Measurements from ENCODE around the gene DST. TPM values are rescaled to one million over a fixed set of nuclear protein-coding genes. Genes with fewer than 3 reads are reported as not detected.

The DST gene
- total RNA-seq, 1 experiment from 2014 or later, result 132 TPM

DNA sequence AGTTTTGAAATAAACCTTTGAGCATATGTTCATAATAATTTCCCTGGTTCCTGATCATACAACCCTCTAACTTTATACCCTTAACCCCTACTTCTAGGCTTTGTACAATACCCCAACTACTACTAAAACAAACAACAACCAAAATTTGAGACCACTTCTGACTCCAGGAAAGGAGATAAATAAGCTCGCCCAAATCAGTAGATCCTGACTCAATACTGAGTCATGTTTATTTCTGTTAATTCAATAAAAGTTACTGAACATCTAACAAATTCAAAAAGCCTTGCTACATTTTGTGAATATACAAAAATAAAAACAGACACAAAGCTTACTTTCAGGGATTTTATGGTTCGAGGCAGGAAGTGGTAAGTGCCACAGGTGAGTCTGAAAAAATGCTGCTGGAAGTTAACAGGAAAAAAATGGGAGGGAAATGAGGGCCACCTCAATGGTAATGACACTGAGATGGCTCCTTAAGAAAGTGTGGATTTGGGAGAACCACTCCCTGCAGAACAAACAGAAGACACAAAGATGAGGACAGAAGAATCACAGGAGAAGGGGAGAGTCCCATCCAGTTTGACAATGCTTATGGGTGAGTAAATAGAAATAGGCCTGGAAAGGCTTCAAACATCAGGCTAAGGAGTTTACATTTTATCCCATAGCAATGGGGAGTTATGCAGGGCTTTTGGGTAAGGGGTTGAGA is 63.4 kb downstream of the DST start (continued):
- TF ChIP-seq GABPB1 (CRISPR knock-in tag; IDR thresholded peaks at IDR 0.05) (no peak), SMAD4 (CRISPR knock-in tag; IDR thresholded peaks at IDR 0.05) (no peak), ZNF317 (CRISPR knock-in tag; IDR thresholded peaks at IDR 0.05; ENCODE audit: borderline replicate concordance, low read depth) (no peak)
- TF ChIP-seq, protein P1, sequence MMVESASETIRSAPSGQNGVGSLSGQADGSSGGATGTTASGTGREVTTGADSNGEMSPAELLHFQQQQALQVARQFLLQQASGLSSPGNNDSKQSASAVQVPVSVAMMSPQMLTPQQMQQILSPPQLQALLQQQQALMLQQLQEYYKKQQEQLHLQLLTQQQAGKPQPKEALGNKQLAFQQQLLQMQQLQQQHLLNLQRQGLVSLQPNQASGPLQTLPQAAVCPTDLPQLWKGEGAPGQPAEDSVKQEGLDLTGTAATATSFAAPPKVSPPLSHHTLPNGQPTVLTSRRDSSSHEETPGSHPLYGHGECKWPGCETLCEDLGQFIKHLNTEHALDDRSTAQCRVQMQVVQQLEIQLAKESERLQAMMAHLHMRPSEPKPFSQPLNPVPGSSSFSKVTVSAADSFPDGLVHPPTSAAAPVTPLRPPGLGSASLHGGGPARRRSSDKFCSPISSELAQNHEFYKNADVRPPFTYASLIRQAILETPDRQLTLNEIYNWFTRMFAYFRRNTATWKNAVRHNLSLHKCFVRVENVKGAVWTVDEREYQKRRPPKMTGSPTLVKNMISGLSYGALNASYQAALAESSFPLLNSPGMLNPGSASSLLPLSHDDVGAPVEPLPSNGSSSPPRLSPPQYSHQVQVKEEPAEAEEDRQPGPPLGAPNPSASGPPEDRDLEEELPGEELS (CRISPR knock-in tag; IDR thresholded peaks at IDR 0.05), result no peak

DNA sequence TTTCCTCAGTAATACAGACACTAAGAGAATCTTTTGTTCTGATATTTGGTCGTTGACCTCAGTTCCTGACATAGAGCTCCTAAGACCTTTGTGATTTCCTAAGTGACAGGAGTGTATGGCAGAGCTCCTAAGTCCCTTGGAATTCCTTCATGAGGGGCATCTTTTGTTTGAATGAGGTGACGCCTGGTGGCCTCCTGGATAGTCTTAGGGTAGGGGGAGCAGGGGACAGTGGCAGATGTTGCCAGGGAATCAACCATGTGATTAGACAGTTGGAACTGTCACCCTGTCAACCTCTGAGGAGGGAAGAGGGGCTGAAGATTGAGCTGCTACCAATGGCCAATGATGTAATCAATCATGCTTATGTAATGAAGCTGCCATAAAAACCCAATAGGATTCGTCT is 67.0 kb downstream of the DST start:
- Mint-ChIP-seq H3K9me3 (peaks cover 3% of the 10 kb centered on the region; the same call in 1 of the 2 replicates), H3K27ac (no peak overlapping the region)
- no peak for ATAC-seq
- TF ChIP-seq TEAD4 (CRISPR knock-in tag; IDR thresholded peaks at IDR 0.05), result no peak
- TF ChIP-seq, protein P2, sequence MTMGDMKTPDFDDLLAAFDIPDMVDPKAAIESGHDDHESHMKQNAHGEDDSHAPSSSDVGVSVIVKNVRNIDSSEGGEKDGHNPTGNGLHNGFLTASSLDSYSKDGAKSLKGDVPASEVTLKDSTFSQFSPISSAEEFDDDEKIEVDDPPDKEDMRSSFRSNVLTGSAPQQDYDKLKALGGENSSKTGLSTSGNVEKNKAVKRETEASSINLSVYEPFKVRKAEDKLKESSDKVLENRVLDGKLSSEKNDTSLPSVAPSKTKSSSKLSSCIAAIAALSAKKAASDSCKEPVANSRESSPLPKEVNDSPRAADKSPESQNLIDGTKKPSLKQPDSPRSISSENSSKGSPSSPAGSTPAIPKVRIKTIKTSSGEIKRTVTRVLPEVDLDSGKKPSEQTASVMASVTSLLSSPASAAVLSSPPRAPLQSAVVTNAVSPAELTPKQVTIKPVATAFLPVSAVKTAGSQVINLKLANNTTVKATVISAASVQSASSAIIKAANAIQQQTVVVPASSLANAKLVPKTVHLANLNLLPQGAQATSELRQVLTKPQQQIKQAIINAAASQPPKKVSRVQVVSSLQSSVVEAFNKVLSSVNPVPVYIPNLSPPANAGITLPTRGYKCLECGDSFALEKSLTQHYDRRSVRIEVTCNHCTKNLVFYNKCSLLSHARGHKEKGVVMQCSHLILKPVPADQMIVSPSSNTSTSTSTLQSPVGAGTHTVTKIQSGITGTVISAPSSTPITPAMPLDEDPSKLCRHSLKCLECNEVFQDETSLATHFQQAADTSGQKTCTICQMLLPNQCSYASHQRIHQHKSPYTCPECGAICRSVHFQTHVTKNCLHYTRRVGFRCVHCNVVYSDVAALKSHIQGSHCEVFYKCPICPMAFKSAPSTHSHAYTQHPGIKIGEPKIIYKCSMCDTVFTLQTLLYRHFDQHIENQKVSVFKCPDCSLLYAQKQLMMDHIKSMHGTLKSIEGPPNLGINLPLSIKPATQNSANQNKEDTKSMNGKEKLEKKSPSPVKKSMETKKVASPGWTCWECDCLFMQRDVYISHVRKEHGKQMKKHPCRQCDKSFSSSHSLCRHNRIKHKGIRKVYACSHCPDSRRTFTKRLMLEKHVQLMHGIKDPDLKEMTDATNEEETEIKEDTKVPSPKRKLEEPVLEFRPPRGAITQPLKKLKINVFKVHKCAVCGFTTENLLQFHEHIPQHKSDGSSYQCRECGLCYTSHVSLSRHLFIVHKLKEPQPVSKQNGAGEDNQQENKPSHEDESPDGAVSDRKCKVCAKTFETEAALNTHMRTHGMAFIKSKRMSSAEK (CRISPR knock-in tag; IDR thresholded peaks at IDR 0.05; ENCODE audit: borderline replicate concordance), result no peak
- no peak for TF ChIP-seq TCF7 (CRISPR knock-in tag; IDR thresholded peaks at IDR 0.05; ENCODE audit: low read depth)
- TF ChIP-seq, protein P3, sequence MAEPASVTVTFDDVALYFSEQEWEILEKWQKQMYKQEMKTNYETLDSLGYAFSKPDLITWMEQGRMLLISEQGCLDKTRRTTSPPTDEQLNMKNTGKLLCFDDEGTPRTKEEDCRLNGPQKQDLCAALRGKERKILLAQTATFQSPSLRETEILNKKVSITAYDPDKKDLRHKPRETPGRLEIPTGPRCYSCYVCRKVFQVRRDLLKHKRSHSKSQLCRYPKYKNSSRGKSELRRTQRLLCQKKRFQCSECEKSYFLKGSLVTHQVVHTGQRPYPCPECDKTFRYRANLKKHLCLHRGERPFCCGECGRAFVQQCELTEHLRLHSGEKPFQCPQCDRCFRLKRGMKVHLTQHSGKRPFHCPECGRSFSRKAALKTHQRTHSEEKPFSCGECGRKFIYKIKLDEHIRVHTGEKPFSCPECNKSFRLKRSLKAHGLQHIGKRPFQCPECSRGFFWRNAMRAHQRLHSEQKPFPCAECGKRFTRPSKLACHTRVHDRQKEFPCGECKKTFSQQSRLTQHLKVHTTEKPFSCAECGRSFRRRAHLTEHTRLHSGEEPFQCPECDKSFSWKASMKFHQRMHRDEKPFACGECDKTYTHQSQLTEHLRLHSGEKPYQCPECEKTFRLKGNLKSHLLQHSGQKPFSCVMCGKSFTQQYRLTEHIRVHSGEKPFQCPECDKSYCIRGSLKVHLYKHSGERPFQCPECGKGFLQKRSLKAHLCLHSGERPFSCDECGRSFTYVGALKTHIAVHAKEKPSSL (CRISPR knock-in tag; conservative IDR thresholded peaks at IDR 0.05), result no peak
- TF ChIP-seq, protein P4, sequence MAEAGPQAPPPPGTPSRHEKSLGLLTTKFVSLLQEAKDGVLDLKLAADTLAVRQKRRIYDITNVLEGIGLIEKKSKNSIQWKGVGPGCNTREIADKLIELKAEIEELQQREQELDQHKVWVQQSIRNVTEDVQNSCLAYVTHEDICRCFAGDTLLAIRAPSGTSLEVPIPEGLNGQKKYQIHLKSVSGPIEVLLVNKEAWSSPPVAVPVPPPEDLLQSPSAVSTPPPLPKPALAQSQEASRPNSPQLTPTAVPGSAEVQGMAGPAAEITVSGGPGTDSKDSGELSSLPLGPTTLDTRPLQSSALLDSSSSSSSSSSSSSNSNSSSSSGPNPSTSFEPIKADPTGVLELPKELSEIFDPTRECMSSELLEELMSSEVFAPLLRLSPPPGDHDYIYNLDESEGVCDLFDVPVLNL (CRISPR knock-in tag; IDR thresholded peaks at IDR 0.05; ENCODE audit: borderline replicate concordance, low read depth), result no peak
- no peak for TF ChIP-seq NR2C2 (CRISPR knock-in tag; IDR thresholded peaks at IDR 0.05)
- TF ChIP-seq NR3C1 (CRISPR knock-in tag; conservative IDR thresholded peaks at IDR 0.05; ENCODE audit: low read depth), result no peak
- no peak for TF ChIP-seq ZNF121 (CRISPR knock-in tag; IDR thresholded peaks at IDR 0.05)
- TF ChIP-seq, protein P5, sequence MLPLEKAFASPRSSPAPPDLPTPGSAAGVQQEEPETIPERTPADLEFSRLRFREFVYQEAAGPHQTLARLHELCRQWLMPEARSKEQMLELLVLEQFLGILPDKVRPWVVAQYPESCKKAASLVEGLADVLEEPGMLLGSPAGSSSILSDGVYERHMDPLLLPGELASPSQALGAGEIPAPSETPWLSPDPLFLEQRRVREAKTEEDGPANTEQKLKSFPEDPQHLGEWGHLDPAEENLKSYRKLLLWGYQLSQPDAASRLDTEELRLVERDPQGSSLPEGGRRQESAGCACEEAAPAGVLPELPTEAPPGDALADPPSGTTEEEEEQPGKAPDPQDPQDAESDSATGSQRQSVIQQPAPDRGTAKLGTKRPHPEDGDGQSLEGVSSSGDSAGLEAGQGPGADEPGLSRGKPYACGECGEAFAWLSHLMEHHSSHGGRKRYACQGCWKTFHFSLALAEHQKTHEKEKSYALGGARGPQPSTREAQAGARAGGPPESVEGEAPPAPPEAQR (CRISPR knock-in tag; IDR thresholded peaks at IDR 0.05), result no peak
- TF ChIP-seq NR1H2 (CRISPR knock-in tag; IDR thresholded peaks at IDR 0.05), result no peak
- TF ChIP-seq, protein P6, sequence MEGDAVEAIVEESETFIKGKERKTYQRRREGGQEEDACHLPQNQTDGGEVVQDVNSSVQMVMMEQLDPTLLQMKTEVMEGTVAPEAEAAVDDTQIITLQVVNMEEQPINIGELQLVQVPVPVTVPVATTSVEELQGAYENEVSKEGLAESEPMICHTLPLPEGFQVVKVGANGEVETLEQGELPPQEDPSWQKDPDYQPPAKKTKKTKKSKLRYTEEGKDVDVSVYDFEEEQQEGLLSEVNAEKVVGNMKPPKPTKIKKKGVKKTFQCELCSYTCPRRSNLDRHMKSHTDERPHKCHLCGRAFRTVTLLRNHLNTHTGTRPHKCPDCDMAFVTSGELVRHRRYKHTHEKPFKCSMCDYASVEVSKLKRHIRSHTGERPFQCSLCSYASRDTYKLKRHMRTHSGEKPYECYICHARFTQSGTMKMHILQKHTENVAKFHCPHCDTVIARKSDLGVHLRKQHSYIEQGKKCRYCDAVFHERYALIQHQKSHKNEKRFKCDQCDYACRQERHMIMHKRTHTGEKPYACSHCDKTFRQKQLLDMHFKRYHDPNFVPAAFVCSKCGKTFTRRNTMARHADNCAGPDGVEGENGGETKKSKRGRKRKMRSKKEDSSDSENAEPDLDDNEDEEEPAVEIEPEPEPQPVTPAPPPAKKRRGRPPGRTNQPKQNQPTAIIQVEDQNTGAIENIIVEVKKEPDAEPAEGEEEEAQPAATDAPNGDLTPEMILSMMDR (IDR thresholded peaks at IDR 0.05), result no peak
- TF ChIP-seq, protein P7, sequence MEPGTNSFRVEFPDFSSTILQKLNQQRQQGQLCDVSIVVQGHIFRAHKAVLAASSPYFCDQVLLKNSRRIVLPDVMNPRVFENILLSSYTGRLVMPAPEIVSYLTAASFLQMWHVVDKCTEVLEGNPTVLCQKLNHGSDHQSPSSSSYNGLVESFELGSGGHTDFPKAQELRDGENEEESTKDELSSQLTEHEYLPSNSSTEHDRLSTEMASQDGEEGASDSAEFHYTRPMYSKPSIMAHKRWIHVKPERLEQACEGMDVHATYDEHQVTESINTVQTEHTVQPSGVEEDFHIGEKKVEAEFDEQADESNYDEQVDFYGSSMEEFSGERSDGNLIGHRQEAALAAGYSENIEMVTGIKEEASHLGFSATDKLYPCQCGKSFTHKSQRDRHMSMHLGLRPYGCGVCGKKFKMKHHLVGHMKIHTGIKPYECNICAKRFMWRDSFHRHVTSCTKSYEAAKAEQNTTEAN (CRISPR knock-in tag; IDR thresholded peaks at IDR 0.05), result no peak
- TF ChIP-seq, protein P8, sequence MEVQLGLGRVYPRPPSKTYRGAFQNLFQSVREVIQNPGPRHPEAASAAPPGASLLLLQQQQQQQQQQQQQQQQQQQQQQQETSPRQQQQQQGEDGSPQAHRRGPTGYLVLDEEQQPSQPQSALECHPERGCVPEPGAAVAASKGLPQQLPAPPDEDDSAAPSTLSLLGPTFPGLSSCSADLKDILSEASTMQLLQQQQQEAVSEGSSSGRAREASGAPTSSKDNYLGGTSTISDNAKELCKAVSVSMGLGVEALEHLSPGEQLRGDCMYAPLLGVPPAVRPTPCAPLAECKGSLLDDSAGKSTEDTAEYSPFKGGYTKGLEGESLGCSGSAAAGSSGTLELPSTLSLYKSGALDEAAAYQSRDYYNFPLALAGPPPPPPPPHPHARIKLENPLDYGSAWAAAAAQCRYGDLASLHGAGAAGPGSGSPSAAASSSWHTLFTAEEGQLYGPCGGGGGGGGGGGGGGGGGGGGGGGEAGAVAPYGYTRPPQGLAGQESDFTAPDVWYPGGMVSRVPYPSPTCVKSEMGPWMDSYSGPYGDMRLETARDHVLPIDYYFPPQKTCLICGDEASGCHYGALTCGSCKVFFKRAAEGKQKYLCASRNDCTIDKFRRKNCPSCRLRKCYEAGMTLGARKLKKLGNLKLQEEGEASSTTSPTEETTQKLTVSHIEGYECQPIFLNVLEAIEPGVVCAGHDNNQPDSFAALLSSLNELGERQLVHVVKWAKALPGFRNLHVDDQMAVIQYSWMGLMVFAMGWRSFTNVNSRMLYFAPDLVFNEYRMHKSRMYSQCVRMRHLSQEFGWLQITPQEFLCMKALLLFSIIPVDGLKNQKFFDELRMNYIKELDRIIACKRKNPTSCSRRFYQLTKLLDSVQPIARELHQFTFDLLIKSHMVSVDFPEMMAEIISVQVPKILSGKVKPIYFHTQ (CRISPR knock-in tag; IDR thresholded peaks at IDR 0.05), result no peak

More for the DNA sequence above, 67.0 kb downstream of the DST start:
- H3K27me3 Mint-ChIP-seq (ENCODE audit: low read depth), result no peaks in the 10 kb centered on the region
- H3K36me3 Mint-ChIP-seq, result peaks cover 29% of the 10 kb centered on the region
- H3K4me1 Mint-ChIP-seq, result no peaks in the 10 kb centered on the region
- POLR2A ChIA-PET, result no interaction called here
- no peak overlapping the region for H3K4me3 Mint-ChIP-seq
- no peak for DNase-seq (ENCODE audit: low spot score)
- CTCF ChIA-PET, result interaction anchor here (2.1 to 3.5 kb wide), 2 partner anchors 17 to 20 kb away, joined by 8 to 15 read pairs; no protein-coding TSS in a partner anchor

Measured in WTC11 (cell line).